ENCODE data around the gene SFSWAP.

DNA sequence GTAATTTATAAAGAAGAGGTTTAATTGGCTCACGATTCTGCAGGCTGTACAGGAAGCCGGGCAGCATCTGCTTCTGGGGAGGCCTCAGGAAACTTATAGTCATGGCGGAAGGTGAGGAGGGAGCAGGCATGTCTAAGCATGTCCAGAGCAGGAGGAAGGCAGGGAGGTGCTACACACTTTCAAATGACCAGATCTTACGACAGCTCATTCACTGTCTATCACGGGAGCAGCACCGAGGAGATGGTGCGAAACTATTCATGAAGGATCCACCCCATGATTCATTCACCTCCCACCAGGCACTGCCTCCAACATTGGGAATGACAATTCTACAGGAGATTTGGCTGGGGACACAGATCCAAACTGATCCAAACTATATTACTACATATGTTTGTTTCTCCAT lies 10.0 kb downstream of the SFSWAP start:
- TF ChIP-seq, protein P1, sequence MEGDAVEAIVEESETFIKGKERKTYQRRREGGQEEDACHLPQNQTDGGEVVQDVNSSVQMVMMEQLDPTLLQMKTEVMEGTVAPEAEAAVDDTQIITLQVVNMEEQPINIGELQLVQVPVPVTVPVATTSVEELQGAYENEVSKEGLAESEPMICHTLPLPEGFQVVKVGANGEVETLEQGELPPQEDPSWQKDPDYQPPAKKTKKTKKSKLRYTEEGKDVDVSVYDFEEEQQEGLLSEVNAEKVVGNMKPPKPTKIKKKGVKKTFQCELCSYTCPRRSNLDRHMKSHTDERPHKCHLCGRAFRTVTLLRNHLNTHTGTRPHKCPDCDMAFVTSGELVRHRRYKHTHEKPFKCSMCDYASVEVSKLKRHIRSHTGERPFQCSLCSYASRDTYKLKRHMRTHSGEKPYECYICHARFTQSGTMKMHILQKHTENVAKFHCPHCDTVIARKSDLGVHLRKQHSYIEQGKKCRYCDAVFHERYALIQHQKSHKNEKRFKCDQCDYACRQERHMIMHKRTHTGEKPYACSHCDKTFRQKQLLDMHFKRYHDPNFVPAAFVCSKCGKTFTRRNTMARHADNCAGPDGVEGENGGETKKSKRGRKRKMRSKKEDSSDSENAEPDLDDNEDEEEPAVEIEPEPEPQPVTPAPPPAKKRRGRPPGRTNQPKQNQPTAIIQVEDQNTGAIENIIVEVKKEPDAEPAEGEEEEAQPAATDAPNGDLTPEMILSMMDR (IDR thresholded peaks at IDR 0.05), result no peak
- no peak for TF ChIP-seq POLR2A (IDR thresholded peaks at IDR 0.05)
- no peak for TF ChIP-seq EP300 (IDR thresholded peaks at IDR 0.05)

Data from tibial nerve (tissue), 4 donors.